Osteoblast (primary cell): ENCODE data around the gene GLYATL1. TPM values are rescaled to one million over a fixed set of nuclear protein-coding genes. Genes with fewer than 3 reads are reported as not detected.
A peak's percentile ranks its signal among the peaks of the same experiment; 100 is the strongest.

Experiments
- DNase-seq: peaks from one replicate; pipeline ENCODE4 v3.0.0; 2011; ENCODE audit warnings: low spot score, mixed read lengths; ENCODE audit not compliant: insufficient read length; ENCODE audit errors: missing footprints
- H2AFZ ChIP-seq: 2 replicates; pipeline ENCODE4 v1.6.0; 2011; ENCODE audit warnings: mild to moderate bottlenecking, low read length
- H3K27ac ChIP-seq: 2 replicates; pipeline ENCODE4 v1.5.1; 2011; ENCODE audit warnings: mild to moderate bottlenecking, low read depth, low read length, moderate library complexity
- H3K27me3 ChIP-seq: 2 replicates; pipeline ENCODE4 v1.6.0; 2012; ENCODE audit warnings: mild to moderate bottlenecking, control low read depth, inconsistent platforms, low read length, moderate library complexity; ENCODE audit not compliant: insufficient read depth
- H3K36me3 ChIP-seq: 2 replicates; pipeline ENCODE4 v1.5.1; 2011; ENCODE audit warnings: mild to moderate bottlenecking, low read length, control low read depth, moderate library complexity; ENCODE audit not compliant: insufficient read depth
- H3K4me1 ChIP-seq: 2 replicates; pipeline ENCODE4 v1.5.1; 2011; ENCODE audit warnings: mild to moderate bottlenecking, low read length, control low read depth, moderate library complexity; ENCODE audit not compliant: insufficient read depth
- H3K4me2 ChIP-seq: 2 replicates; pipeline ENCODE4 v1.6.0; 2011; ENCODE audit warnings: mild to moderate bottlenecking, low read length; ENCODE audit not compliant: insufficient read depth
- H3K4me3 ChIP-seq: fragments of 200-600 bp; sonication (generic); 3 replicates; pipeline ENCODE4 v1.5.1; 2012; ENCODE audit warnings: mild to moderate bottlenecking, low read length, inconsistent platforms; ENCODE audit not compliant: insufficient read depth
- H3K79me2 ChIP-seq: 2 replicates; pipeline ENCODE4 v1.6.0; 2012; ENCODE audit warnings: mild to moderate bottlenecking, low read length, control low read depth, inconsistent platforms; ENCODE audit not compliant: insufficient read depth
- H3K9me3 ChIP-seq: 2 replicates; pipeline ENCODE4 v1.5.1; 2011; ENCODE audit warnings: low read depth, low read length, control low read depth
- H4K20me1 ChIP-seq: 2 replicates; pipeline ENCODE4 v1.6.0; 2012; ENCODE audit warnings: mild to moderate bottlenecking, low read length, control low read depth; ENCODE audit not compliant: insufficient read depth
- CTCF ChIP-seq: IDR thresholded peaks from 2 replicates; pipeline ENCODE4 v1.5.1; 2011; ENCODE audit warnings: mild to moderate bottlenecking, low read depth, low read length, moderate library complexity; ENCODE audit errors: extremely low read depth
- total RNA-seq: library from RNA; depleted of rRNA; stranded (reverse); fragments of >200 nt; gene quantifications from 2 replicates; pipeline ENCODE4 v1.2.3, GENCODE V29; 2012

Gene GLYATL1
- total RNA-seq, 1 donor = not detected

- H3K79me2 ChIP-seq = no peaks in the 10 kb centered on the region
- H3K36me3 ChIP-seq = no peaks in the 10 kb centered on the region
- no peaks in the 10 kb centered on the region for H4K20me1 ChIP-seq
- peak overlapping the region; percentile 57 for H3K4me2 ChIP-seq
- H3K27me3 ChIP-seq = no peaks in the 10 kb centered on the region
- H3K9me3 ChIP-seq = no peaks in the 10 kb centered on the region
- peak overlapping the region; percentile 41 for H3K4me3 ChIP-seq
- H2AFZ ChIP-seq = peak overlapping the region; percentile 11
- no peak for DNase-seq
- TF ChIP-seq CTCF = no peak
- H3K4me1 ChIP-seq = peaks cover 24% of the 10 kb centered on the region
- H3K27ac ChIP-seq = no peak overlapping the region
Measured at GRCh38 chr11:58928107-58928499, 11.2 kb upstream of the GLYATL1 start.

GRCh38 chr11:58928691-58929090, 10.6 kb upstream of the GLYATL1 start:
- Histone ChIP-seq H3K9me3 (no peaks in the 10 kb centered on the region), H3K4me2 (no peak overlapping the region), H3K27me3 (no peaks in the 10 kb centered on the region), H3K27ac (no peak overlapping the region), H3K36me3 (no peaks in the 10 kb centered on the region), H4K20me1 (no peaks in the 10 kb centered on the region), H3K4me3 (no peak overlapping the region), H3K4me1 (peaks cover 20% of the 10 kb centered on the region), H2AFZ (no peak overlapping the region), H3K79me2 (no peaks in the 10 kb centered on the region)
- no peak for TF ChIP-seq CTCF
- no peak for DNase-seq

- H3K4me2 ChIP-seq = no peak overlapping the region
- TF ChIP-seq CTCF = no peak
Measured at GRCh38 chr11:58930926-58931325, 8.4 kb upstream of the GLYATL1 start.

GRCh38 chr11:58933661-58934060, 5.6 kb upstream of the GLYATL1 start:
- no peak overlapping the region for H3K4me2 ChIP-seq
- no peaks in the 10 kb centered on the region for H3K36me3 ChIP-seq
- peak; percentile 4 for DNase-seq
- TF ChIP-seq CTCF = no peak
- H3K4me3 ChIP-seq = no peak overlapping the region
- H3K79me2 ChIP-seq = no peaks in the 10 kb centered on the region
- no peaks in the 10 kb centered on the region for H4K20me1 ChIP-seq
- no peak overlapping the region for H2AFZ ChIP-seq
- H3K9me3 ChIP-seq = no peaks in the 10 kb centered on the region
- H3K27ac ChIP-seq = no peak overlapping the region
- H3K4me1 ChIP-seq = no peaks in the 10 kb centered on the region
- no peaks in the 10 kb centered on the region for H3K27me3 ChIP-seq

More at GRCh38 chr11:58930926-58931325, 8.4 kb upstream of the GLYATL1 start:
- Histone ChIP-seq H3K27me3 (no peaks in the 10 kb centered on the region), H3K9me3 (no peaks in the 10 kb centered on the region), H2AFZ (no peak overlapping the region), H3K4me3 (no peak overlapping the region), H3K4me1 (peaks cover 20% of the 10 kb centered on the region), H4K20me1 (no peaks in the 10 kb centered on the region), H3K27ac (no peak overlapping the region), H3K36me3 (no peaks in the 10 kb centered on the region), H3K79me2 (no peaks in the 10 kb centered on the region)
- DNase-seq = peak; percentile 41
